Fibroblast of the conjunctiva (primary cell): ENCODE measurements around the gene ZNF646.

ENCODE experiments used
- DNase-seq: peaks from one replicate; pipeline ENCODE4 v3.0.0-alpha.2; 2010; ENCODE audit warnings: low read depth

The ZNF646 gene, protein sequence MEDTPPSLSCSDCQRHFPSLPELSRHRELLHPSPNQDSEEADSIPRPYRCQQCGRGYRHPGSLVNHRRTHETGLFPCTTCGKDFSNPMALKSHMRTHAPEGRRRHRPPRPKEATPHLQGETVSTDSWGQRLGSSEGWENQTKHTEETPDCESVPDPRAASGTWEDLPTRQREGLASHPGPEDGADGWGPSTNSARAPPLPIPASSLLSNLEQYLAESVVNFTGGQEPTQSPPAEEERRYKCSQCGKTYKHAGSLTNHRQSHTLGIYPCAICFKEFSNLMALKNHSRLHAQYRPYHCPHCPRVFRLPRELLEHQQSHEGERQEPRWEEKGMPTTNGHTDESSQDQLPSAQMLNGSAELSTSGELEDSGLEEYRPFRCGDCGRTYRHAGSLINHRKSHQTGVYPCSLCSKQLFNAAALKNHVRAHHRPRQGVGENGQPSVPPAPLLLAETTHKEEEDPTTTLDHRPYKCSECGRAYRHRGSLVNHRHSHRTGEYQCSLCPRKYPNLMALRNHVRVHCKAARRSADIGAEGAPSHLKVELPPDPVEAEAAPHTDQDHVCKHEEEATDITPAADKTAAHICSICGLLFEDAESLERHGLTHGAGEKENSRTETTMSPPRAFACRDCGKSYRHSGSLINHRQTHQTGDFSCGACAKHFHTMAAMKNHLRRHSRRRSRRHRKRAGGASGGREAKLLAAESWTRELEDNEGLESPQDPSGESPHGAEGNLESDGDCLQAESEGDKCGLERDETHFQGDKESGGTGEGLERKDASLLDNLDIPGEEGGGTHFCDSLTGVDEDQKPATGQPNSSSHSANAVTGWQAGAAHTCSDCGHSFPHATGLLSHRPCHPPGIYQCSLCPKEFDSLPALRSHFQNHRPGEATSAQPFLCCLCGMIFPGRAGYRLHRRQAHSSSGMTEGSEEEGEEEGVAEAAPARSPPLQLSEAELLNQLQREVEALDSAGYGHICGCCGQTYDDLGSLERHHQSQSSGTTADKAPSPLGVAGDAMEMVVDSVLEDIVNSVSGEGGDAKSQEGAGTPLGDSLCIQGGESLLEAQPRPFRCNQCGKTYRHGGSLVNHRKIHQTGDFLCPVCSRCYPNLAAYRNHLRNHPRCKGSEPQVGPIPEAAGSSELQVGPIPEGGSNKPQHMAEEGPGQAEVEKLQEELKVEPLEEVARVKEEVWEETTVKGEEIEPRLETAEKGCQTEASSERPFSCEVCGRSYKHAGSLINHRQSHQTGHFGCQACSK (N-terminal part only)

DNA sequence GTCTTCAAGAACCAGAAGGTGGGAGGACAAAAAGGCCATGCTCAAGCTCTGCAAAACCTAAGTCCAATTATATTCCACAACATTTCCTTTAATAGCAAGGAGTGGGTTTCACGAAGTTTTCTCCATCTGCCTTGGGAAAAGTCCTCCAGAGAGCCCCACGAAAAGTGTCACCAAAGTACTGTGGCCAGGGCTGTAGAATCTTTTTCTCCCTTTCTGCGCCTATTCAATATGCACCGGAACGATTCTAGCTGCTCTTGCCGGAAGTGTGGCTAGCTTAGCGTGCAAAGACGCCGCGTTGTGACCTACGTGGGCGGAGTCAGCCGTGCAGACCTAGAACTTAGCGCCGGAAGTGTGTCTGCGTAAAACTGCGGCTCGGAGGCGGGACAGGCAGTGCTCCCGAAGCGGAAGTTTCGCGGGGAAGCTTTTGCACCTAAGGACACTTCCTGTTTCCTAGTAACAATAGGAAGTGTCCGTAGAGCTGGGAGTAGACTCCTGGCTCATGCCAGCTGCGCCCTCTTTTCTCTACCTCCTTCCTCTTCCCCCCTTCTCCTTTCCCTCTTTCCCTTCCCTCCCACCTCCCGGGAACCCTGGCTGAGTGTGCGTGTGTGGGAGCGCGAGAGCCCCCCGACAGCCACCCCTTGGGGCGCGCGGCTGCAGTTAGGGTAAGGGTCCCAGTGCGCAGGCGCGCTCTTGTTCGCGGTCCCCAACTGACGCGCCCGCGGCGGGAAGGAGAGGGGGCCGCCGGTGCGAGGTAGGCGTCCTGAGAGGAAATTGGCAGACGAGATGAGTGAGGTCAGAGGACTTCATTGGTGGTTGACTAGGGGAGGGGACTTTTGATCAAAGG lies at the start of gene ZNF646, which contains the start of gene ZNF668:
Gene ZNF646 (plus strand): TSS at position 453 of the 844 bp plus-strand sequence. CDS start 1,903 bp downstream, outside the sequence.
Gene ZNF668 (minus strand): TSS at position 271 of the 844 bp plus-strand sequence. CDS start 9,781 bp downstream, outside the sequence.
- DNase-seq: peak; percentile 98

DNA sequence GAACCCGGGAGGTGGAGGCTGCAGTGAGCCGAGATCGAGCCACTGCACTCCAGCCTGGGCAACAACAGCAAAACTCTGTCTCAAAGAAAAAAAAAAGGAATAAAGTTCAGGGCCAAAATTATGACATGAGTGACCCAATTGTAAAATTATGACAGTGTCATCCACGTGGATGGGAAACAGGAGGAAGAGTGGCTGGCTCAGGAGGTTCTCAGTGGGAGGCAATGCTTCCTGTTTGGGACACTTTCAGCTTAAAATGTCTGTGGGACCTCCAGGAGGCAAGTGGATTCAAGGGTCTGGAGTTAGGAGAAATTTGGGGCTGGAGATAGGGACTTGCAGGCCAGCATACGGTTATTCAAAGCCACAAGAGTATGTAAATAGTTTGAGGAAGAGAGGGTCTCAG lies 48.9 kb upstream of the ZNF646 start:
- DNase-seq: no peak

- no peak for DNase-seq
Measured at GRCh38 chr16:31029272-31029671, 45.0 kb upstream of the ZNF646 start.

GRCh38 chr16:31031276-31031675 lies 42.9 kb upstream of the ZNF646 start:
- no peak for DNase-seq

GRCh38 chr16:31032736-31033708 lies 41.2 kb upstream of the ZNF646 start, which contains the start of gene STX4:
Gene STX4 (plus strand): TSS chr16:31033558. CDS start chr16:31033806, 248 bp downstream.
- DNase-seq: peak; percentile 95

- DNase-seq: peak; percentile 64
Measured at GRCh38 chr16:31033709-31034492, 40.3 kb upstream of the ZNF646 start.

GRCh38 chr16:31036691-31037090 lies 37.5 kb upstream of the ZNF646 start:
- no peak for DNase-seq

- DNase-seq: no peak
Measured at GRCh38 chr16:31038993-31039392, 35.2 kb upstream of the ZNF646 start.

DNA sequence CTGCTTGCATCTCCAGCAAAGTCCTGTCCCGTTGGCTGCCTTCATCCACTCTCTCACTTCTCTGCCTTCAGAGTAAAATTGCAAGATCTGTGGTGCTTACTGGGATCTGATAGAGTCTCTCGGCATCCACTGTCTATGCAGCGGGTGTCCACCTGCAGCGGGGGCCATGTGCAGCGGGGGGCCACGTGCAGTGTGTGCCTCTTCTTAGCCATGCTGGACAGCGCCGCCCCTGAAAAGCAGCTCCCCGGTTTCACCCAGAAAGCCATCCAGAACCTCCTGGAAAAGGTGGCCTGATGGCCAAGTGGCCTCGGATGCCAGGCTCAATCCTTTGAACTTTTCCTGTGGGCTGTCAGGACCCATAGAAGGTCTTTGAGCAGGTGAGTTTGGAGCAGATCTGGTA lies 31.4 kb upstream of the ZNF646 start:
- DNase-seq: no peak

DNA sequence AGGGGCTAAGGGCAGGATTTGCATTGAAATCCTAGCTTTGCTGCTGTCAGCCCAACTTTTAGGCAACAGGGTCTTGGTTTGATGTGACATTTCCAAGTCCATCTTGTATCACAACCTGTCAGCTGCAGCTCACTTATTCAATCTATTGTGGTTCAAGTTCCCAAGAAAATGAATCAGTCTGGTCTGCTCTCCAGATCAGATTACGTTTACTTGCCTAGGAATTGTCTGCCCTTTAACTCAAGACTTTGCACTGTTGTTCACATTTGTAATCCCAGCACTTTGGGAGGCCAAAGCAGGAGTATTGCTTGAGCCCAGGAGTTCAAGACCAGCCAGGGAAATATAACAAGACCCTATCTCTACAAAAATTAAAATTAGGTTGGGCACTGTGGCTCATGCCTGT lies 30.9 kb upstream of the ZNF646 start:
- no peak for DNase-seq

DNA sequence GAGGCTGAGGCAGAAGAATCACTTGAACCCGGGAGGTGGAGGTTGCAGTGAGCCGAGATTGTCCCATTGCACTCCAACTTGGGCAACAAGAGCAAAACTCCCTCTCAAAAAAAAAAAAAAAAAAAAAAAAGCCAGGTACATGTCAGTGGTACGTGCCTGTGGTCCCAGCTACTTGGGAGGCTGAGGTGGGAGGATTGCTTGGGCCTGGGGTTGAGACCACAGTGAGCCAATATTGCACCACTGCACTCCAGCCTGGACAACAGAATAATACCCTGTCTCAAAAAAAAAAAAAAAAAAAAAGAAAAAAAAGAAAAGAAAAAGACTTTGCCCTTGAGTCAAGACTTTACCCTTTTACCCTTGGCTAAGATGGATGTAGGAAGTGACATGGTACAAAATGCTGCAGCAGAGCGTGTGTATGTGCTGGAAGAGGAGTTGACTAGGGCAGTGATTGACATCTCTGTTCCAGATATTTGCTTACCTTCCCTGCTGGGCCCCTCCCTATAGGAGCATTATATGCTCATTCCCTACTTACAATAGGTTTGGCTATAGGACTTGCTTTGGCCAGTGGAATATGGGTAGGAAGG lies 30.2 kb upstream of the ZNF646 start:
- DNase-seq: no peak

DNA sequence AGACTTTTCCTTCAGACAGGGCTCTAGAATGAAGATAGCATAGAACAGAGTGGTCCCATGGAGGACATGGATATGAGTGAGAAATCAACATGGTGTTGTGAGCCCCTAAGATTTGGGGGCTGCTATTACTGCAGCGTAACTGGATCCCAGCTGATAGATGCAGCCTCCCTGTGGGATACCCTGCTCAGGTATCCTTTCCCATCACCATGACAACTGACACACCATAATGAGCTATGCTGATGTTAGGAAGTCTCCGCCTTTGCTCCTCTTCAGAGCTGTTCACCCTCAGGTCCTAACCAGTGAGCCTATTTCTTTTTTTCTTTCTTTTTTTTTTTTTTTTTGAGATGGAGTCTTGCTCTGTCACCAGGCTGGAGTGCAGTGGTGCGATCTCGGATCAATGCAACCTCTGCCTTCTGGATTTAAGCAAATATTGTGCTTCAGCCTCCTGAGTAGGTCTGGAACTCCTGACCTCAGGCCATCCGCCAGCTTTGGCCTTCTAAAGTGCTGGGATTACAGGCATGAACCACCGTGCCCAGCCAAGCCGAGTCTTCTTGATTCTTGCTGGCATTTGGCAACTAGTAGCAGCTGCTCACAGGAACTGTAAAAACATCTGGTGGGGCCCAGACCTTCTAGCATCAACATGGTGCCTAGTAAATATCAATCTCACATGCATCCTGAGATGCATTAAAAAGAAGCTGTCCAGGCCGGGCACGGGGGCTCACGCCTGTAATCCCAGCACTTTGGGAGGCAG lies 23.8 kb upstream of the ZNF646 start:
- no peak for DNase-seq

GRCh38 chr16:31052114-31052513 lies 22.1 kb upstream of the ZNF646 start:
- DNase-seq: peak; percentile 93

- DNase-seq: no peak
Measured at GRCh38 chr16:31055613-31056012, 18.6 kb upstream of the ZNF646 start.

DNA sequence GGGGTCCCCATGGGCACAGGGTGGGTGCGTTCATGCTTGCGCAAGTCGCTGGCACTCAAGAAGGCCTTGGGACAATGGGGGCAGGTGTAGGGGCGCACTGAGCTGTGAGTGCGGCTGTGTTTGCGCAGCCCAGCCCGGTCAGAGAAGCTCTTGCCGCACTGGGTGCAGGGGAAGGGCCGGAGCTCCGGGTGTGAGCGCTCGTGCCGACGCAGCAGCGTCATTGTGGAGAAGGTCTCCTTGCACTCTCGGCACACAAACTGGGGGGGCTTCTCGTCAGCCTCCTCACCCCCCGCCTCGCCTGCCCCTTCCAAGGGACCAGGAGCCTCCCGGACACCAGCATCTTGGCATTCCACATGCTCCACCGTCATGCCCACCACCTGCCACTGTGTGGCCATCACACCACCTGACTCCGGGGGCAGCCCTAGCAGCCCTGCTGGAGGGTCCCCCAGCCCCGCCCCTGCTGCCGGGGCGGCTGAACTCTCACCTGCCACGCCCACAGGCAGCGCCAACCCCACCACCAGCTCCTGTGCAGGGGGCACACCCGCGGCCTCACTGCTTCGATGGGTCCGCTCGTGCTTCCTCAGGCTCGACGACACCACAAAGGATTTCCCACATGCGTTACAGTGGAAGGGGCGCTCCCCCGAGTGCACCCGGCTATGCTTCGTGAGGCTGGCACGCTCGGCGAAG lies 13.0 kb upstream of the ZNF646 start:
- DNase-seq: no peak

DNA sequence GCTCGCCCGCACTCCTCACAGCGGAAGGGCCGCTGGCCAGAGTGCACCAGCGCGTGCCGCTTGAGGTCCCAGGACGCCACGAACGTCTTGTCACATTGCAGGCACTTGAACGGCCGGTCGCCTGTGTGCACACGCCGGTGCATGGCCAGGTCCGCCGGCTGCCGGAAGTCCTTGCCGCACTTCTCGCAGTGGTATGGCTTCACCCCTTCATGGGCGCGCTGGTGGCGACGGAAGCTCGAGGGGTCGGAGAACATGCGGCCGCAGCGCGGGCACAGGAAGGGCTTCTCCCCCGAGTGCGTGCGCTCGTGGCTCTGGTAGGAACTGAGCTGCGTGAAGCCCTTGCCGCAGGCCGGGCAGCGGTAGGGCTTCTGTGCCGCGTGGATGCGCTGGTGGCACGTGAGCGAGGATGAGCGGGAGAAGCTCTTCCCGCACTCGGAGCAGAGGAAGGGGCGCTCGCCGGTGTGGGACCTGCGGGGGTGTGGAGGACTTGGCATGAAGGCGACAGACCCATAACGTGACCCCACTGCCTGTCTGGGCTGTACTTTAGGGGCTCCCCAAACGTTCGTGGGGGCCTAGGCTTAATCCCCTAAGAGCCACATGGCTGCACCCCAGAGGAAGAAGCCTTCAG lies 12.3 kb upstream of the ZNF646 start:
- DNase-seq: no peak

GRCh38 chr16:31063495-31063842 lies 10.8 kb upstream of the ZNF646 start:
- no peak for DNase-seq
